ENCODE measurements around the gene KRTAP2-3. TPM values are rescaled to one million over a fixed set of nuclear protein-coding genes. Genes with fewer than 3 reads are reported as not detected.
"Not testable (repeated sequence)": the region's sequence is repeated elsewhere in the genome, so short reads cannot be mapped to it uniquely, and the experiment has no call there.

The KRTAP2-3 gene
- total and polyA plus RNA-seq, 10 donors: not detected

- intact Hi-C loops (cut with DNase I; ENCODE audit: low total_unique reads): no loop called here
- H3K27ac ChIP-seq: no peak overlapping the region
These were observed 22.0 kb downstream of the KRTAP2-3 start for GRCh38 chr17:41037853-41038350.

DNA sequence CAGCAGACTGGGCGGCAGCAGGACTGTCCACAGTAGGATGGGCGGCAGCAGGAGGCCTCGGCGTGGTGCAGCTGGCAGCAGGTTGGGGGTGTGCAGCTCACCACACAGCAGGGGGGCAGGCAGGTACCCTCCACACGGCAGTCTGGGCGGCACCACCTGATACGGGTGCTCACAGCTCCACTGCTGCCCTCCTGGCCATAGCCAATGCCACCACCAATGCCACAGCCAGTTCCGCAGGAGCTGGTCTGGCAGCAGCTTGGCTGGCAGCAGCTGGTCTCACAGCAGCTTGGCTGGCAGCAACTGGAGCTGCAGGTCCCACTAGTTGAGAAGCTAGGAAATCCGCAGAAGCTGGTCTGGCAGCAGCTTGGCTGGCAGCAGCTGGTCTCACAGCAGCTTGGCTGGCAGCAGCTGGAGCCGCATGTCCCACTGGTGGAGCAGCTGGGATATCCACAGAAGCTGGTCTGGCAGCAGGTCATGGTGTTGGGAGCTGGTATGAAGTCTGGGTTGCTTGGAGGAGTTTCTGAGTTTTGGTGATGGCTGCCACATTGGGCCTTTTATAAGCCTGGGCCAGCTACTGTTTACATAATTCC, 25.5 kb downstream of the KRTAP2-3 start, which contains the start of gene KRTAP1-3:
Gene KRTAP1-3 (minus strand): TSS at position 529 of the 590 bp plus-strand sequence. CDS start 53 bp downstream, at position 476.
- H3K9me3 ChIP-seq; H3K36me3 ChIP-seq; intact Hi-C loops (cut with DNase I; ENCODE audit: low total_unique reads); H3K4me1 ChIP-seq; H3K27ac ChIP-seq; DNase-seq; H3K4me3 ChIP-seq: not testable (repeated sequence)
- peaks cover 0 to 18% (median 0%) of the 10 kb centered on the region in 7 donors for H3K27me3 ChIP-seq (replicated peaks in 1 of 7)
- WGBS, 5 donors: 80 to 96% (median 90%) methylated on average over 7 to 10 of the region's 10 CpGs

More at GRCh38 chr17:41037853-41038350, 22.0 kb downstream of the KRTAP2-3 start:
- no peak for DNase-seq
- H3K4me1 ChIP-seq: no peaks in the 10 kb centered on the region
- WGBS, 5 donors: 78 to 90% (median 83%) methylated on average over 2 of the region's 2 CpGs
- H3K9me3 ChIP-seq: peaks cover 0 to 5% (median 3%) of the 10 kb centered on the region in 8 donors
- H3K36me3 ChIP-seq: no peaks in the 10 kb centered on the region
- H3K4me3 ChIP-seq: no peak overlapping the region
- TF ChIP-seq CTCF (IDR thresholded peaks at IDR 0.05 in 8 of 11, conservative IDR thresholded peaks at IDR 0.05 in 3 of 11): no peak
- TF ChIP-seq POLR2A (IDR thresholded peaks at IDR 0.05): no peak
- no peak for TF ChIP-seq POLR2AphosphoS5 (IDR thresholded peaks at IDR 0.05)
- peaks cover 0 to 13% (median 0%) of the 10 kb centered on the region in 7 donors for H3K27me3 ChIP-seq (replicated peaks in 1 of 7)

DNA sequence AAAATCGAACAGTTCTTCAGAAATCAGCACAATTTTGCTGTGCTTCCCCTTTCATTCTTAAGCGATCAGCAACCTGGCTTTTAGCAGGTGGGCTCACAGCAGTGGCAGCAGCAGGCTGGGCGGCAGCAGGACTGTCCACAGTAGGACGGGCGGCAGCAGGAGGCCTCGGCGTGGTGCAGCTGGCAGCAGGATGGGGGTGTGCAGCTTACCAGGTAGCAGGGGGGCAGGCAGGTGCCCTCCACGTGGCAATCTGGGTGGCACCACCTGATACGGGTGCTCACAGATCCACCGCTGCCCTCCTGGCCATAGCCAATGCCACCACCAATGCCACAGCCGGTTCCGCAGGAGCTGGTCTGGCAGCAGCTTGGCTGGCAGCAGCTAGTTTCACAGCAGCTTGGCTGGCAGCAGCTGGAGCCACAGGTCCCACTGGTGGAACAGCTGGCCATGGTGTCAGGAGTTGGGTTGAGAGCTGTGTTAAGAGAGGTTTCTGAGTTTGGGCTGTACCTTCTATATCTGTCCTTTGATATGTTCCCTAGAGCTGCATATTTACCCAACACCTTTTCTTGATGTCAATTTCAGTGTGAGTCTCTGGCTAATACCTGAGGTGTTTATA, 30.2 kb downstream of the KRTAP2-3 start, which contains the start of gene KRTAP1-4:
Gene KRTAP1-4 (minus strand): TSS at position 563 of the 613 bp plus-strand sequence. CDS start 117 bp downstream, at position 446.
- no peaks in the 10 kb centered on the region for H3K4me1 ChIP-seq
- 84 to 92% (median 85%) methylated on average over 8 to 12 of the region's 12 CpGs for WGBS, 5 donors
- intact Hi-C loops (cut with DNase I; ENCODE audit: low total_unique reads): no loop called here
- no peak within 1 kb of the TSS for H3K4me3 ChIP-seq
- H3K36me3 ChIP-seq: no peaks in the 10 kb centered on the region
- no peak for DNase-seq
- no peak within 1 kb of the TSS for H3K27ac ChIP-seq
- peaks cover 0 to 23% (median 4%) of the 10 kb centered on the region in 7 donors for H3K27me3 ChIP-seq (replicated peaks in 1 of 7)
- TF ChIP-seq POLR2AphosphoS5 (IDR thresholded peaks at IDR 0.05) (no peak), CTCF (IDR thresholded peaks at IDR 0.05 in 8 of 11, conservative IDR thresholded peaks at IDR 0.05 in 3 of 11) (no peak), POLR2A (IDR thresholded peaks at IDR 0.05) (no peak)
- H3K9me3 ChIP-seq: no peaks in the 10 kb centered on the region

DNA sequence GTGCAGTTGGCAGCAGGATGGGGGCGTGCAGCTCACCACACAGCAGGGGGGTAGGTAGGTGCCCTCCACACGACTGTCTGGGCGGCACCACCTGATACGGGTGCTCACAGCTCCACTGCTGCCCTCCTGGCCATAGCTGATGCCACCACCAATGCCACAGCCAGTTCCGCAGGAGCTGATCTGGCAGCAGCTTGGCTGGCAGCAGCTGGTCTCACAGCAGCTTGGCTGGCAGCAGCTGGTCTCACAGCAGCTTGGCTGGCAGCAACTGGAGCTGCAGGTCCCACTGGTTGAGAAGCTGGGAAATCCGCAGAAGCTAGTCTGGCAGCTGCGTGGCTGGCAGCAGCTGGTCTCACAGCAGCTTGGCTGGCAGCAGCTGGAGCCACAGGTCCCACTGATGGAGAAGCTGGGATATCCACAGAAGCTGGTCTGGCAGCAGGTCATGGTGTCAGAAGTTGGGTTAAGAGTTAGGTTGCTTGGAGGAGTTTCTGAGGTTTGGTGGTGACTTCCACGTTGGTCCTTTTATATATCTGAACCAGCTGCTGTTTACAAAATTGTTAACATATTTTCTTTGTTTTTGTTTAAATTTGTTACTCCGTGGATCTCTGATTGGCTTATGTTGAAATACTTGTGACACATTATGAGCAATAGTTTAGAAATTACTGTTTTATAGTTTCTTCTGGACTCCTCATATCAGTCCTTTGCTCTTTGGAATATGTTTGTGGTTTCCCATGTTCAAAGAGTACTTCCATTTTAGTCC, 33.0 kb downstream of the KRTAP2-3 start, which contains the start of gene KRTAP1-5:
Gene KRTAP1-5 (minus strand): TSS at position 494 of the 757 bp plus-strand sequence. CDS start 53 bp downstream, at position 441.
- 63 to 84% (median 82%) methylated on average over 5 to 9 of the region's 9 CpGs for WGBS, 5 donors
- Histone ChIP-seq H3K27ac (no peak within 1 kb of the TSS), H3K4me1 (no peaks in the 10 kb centered on the region), H3K36me3 (no peaks in the 10 kb centered on the region), H3K9me3 (peaks cover 0 to under 1% (median 0%) of the 10 kb centered on the region in 8 donors), H3K27me3 (replicated peaks in 1 of 7) (peaks cover 0 to 23% (median 4%) of the 10 kb centered on the region in 7 donors), H3K4me3 (no peak within 1 kb of the TSS)
- DNase-seq: no peak
- no peak for TF ChIP-seq POLR2AphosphoS5 (IDR thresholded peaks at IDR 0.05)
- no peak for TF ChIP-seq POLR2A (IDR thresholded peaks at IDR 0.05)
- TF ChIP-seq CTCF (IDR thresholded peaks at IDR 0.05 in 8 of 11, conservative IDR thresholded peaks at IDR 0.05 in 3 of 11): no peak
- intact Hi-C loops (cut with DNase I; ENCODE audit: low total_unique reads): no loop called here

Measured in spleen (tissue), 11 donors.